Forelimb muscle (tissue), 1 donor: ENCODE data around the gene NTN1. TPM values are rescaled to one million over a fixed set of nuclear protein-coding genes. Genes with fewer than 3 reads are reported as not detected.

ENCODE experiments used
- DNase-seq: peaks from one replicate; pipeline ENCODE4 v3.0.0-alpha.2; 2013; ENCODE audit warnings: low read depth
- polyA plus RNA-seq: library from polyadenylated mRNA; unstranded; fragments of 120-200 nt; gene quantifications from one replicate; pipeline ENCODE4 v1.2.1, GENCODE V29; 2013; ENCODE audit not compliant: insufficient read length

Gene NTN1
- polyA plus RNA-seq, 1 donor = 7.4 TPM

- no peak for DNase-seq
Measured at GRCh38 chr17:9230861-9231260, 209.6 kb downstream of the NTN1 start.

- DNase-seq = no peak
Measured at GRCh38 chr17:9231449-9232154, 210.3 kb downstream of the NTN1 start.

- DNase-seq = no peak
Measured at GRCh38 chr17:9232155-9232475, 210.8 kb downstream of the NTN1 start.

- peak; percentile 43 for DNase-seq
Measured at GRCh38 chr17:9232591-9233270, 211.4 kb downstream of the NTN1 start.

GRCh38 chr17:9233271-9233599 is 211.9 kb downstream of the NTN1 start:
- no peak for DNase-seq

GRCh38 chr17:9233761-9234160 is 212.5 kb downstream of the NTN1 start:
- DNase-seq = no peak

GRCh38 chr17:9234389-9234945 is 213.2 kb downstream of the NTN1 start:
- no peak for DNase-seq

GRCh38 chr17:9235346-9235745 is 214.0 kb downstream of the NTN1 start:
- DNase-seq = no peak

- no peak for DNase-seq
Measured at GRCh38 chr17:9236286-9237052, 215.2 kb downstream of the NTN1 start.

- no peak for DNase-seq
Measured at GRCh38 chr17:9237053-9237410, 215.7 kb downstream of the NTN1 start.

- DNase-seq = no peak
Measured at GRCh38 chr17:9237661-9238301, 216.5 kb downstream of the NTN1 start.

GRCh38 chr17:9238340-9239245 is 217.3 kb downstream of the NTN1 start:
- DNase-seq = no peak

- DNase-seq = no peak
Measured at GRCh38 chr17:9239246-9239792, 218.0 kb downstream of the NTN1 start.

- no peak for DNase-seq
Measured at GRCh38 chr17:9239793-9240658, 218.7 kb downstream of the NTN1 start.

- DNase-seq = peak; percentile 84
Measured at GRCh38 chr17:9240659-9241370, 219.5 kb downstream of the NTN1 start.

- no peak for DNase-seq
Measured at GRCh38 chr17:9241371-9241712, 220.0 kb downstream of the NTN1 start.

- DNase-seq = no peak
Measured at GRCh38 chr17:9241774-9242496, 220.6 kb downstream of the NTN1 start.

- no peak for DNase-seq
Measured at GRCh38 chr17:9242497-9242881, 221.2 kb downstream of the NTN1 start.

- DNase-seq = no peak
Measured at GRCh38 chr17:9242983-9243382, 221.7 kb downstream of the NTN1 start.
